Endothelial cell of umbilical vein (primary cell): Measurements from ENCODE around the gene DGKG. TPM values are rescaled to one million over a fixed set of nuclear protein-coding genes. Genes with fewer than 3 reads are reported as not detected.

ENCODE experiments used
- BruUV-seq: library from RNA; stranded (reverse); fragments of 400-500 nt; replicated peaks from 2 replicates; lab custom pipeline; 2021; lab: Mats Ljungman, UMichigan
- CTCF ChIA-PET: fragments of 300-600, 350-600 bp; sonication (Branson Sonifier 250); formaldehyde crosslinking; loops from one replicate; lab custom pipeline; 2021; ENCODE audit warnings: antibody characterized with exemption, inconsistent platforms; lab: Charles Lee
- POLR2A ChIA-PET: fragments of 300-600, 350-600 bp; sonication (Branson Sonifier 250); formaldehyde crosslinking; loops from one replicate; lab custom pipeline; 2021; ENCODE audit warnings: antibody characterized with exemption, inconsistent platforms; lab: Charles Lee
- DNase-seq: peaks from one replicate; pipeline ENCODE4 v3.0.0-alpha.2; 2011; ENCODE audit warnings: low read depth, low spot score
- FAIRE-seq: peaks from 2 replicates; lab custom pipeline; 2011; peaks lifted over from hg19 to GRCh38; lab: Jason Lieb, UNC
- H2AFZ ChIP-seq: 2 replicates; pipeline ENCODE4 v1.6.0; 2012; ENCODE audit warnings: low read depth, low read length, control low read depth, inconsistent platforms
- H3K27ac ChIP-seq: 2 replicates; pipeline ENCODE4 v1.5.1; 2011; ENCODE audit warnings: low read depth, mild to moderate bottlenecking, control low read depth, low read length, moderate library complexity; ENCODE audit not compliant: insufficient read depth
- H3K27me3 ChIP-seq, 2 experiments: 2 replicates each; pipeline versions ENCODE4 v1.6.0 to v1.6.1; 2011; ENCODE audit warnings: low read length in 2 of 2, mixed read lengths in 1 of 2; ENCODE audit not compliant: control insufficient read depth in 2 of 2, insufficient read depth in 2 of 2
- H3K36me3 ChIP-seq, 2 experiments: 2 replicates in 1 of 2; 3 replicates in 1 of 2; pipeline ENCODE4 v1.5.1; 2011; ENCODE audit warnings: low read length in 2 of 2, mild to moderate bottlenecking in 1 of 2, moderate library complexity in 1 of 2; ENCODE audit not compliant: control insufficient read depth in 2 of 2, insufficient read depth in 2 of 2; ENCODE audit errors: extremely low read depth in 1 of 2
- H3K4me1 ChIP-seq: 3 replicates; pipeline ENCODE4 v1.5.1; 2011; ENCODE audit warnings: mild to moderate bottlenecking, low read length; ENCODE audit not compliant: control insufficient read depth, insufficient read depth; ENCODE audit errors: extremely low read depth
- H3K4me2 ChIP-seq: 2 replicates; pipeline ENCODE4 v1.6.1; 2011; ENCODE audit warnings: low read length, control low read depth, mixed read lengths; ENCODE audit not compliant: insufficient read depth
- H3K4me3 ChIP-seq, 3 experiments: fragments of 200-600 bp in 1 of 3; sonication (generic), shearing (Covaris generic) in 1 of 3; replicated peaks in 1 of 3; 2 replicates each; pipeline ENCODE4 v1.5.1; 2011 to 2016; ENCODE audit warnings: control low read depth in 3 of 3, low read length in 3 of 3, mild to moderate bottlenecking in 2 of 3, inconsistent platforms in 1 of 3, low read depth in 1 of 3, moderate library complexity in 1 of 3; ENCODE audit not compliant: insufficient read depth in 1 of 3
- H3K79me2 ChIP-seq: 2 replicates; pipeline ENCODE4 v1.6.0; 2012; ENCODE audit warnings: low read length, inconsistent platforms; ENCODE audit not compliant: control insufficient read depth, insufficient read depth
- H3K9ac ChIP-seq: replicated peaks from 2 replicates; pipeline ENCODE3; 2011; ENCODE audit warnings: low read length, control low read depth; ENCODE audit not compliant: insufficient read depth; ENCODE audit errors: extremely low read depth
- H3K9me1 ChIP-seq: replicated peaks from 3 replicates; pipeline ENCODE4 v1.6.0; 2011; ENCODE audit warnings: mild to moderate bottlenecking, low read length; ENCODE audit not compliant: control insufficient read depth, insufficient read depth; ENCODE audit errors: extremely low read depth
- H3K9me3 ChIP-seq: replicated peaks from 2 replicates; pipeline ENCODE4 v1.5.1; 2012; ENCODE audit warnings: low read length, inconsistent platforms; ENCODE audit not compliant: control insufficient read depth, insufficient read depth
- H4K20me1 ChIP-seq: replicated peaks from 2 replicates; pipeline ENCODE3; 2011; ENCODE audit warnings: mild to moderate bottlenecking, low read length; ENCODE audit not compliant: control insufficient read depth, insufficient read depth; ENCODE audit errors: extremely low read depth
- EZH2 ChIP-seq: IDR thresholded peaks from 2 replicates; pipeline ENCODE4 v1.6.1; 2012; ENCODE audit warnings: borderline replicate concordance, low read depth, mild to moderate bottlenecking, moderate library complexity, low read length, inconsistent platforms; ENCODE audit not compliant: severe bottlenecking
- FOS ChIP-seq: IDR thresholded peaks from 2 replicates; pipeline ENCODE4 v1.6.1; 2011; ENCODE audit warnings: mild to moderate bottlenecking, low read length, moderate library complexity, borderline replicate concordance; ENCODE audit not compliant: insufficient read depth
- GATA2 ChIP-seq: IDR thresholded peaks from 2 replicates; pipeline ENCODE4 v1.7.0; 2011; ENCODE audit warnings: low read depth, mild to moderate bottlenecking, moderate library complexity, mixed read lengths, low read length; ENCODE audit not compliant: insufficient read length, insufficient read depth
- JUN ChIP-seq: IDR thresholded peaks from 2 replicates; pipeline ENCODE4 v1.6.1; 2011; ENCODE audit warnings: borderline replicate concordance, low read depth; ENCODE audit not compliant: insufficient read length, insufficient read depth
- MYC ChIP-seq: IDR thresholded peaks from one replicate; pipeline ENCODE4 v1.6.1; 2011; ENCODE audit warnings: mild to moderate bottlenecking, low read depth, low read length
- POLR2A ChIP-seq: IDR thresholded peaks from 2 replicates; pipeline ENCODE4 v1.6.1; 2012; ENCODE audit warnings: low read depth, mild to moderate bottlenecking, control low read depth, low read length
- POLR2AphosphoS5 ChIP-seq: IDR thresholded peaks from 2 replicates; pipeline ENCODE4 v1.6.1; 2012; ENCODE audit warnings: low read depth, mild to moderate bottlenecking, control low read depth, low read length, moderate library complexity; ENCODE audit not compliant: insufficient read depth
- dilution Hi-C: fragments of 300-500 bp; cut with MboI; formaldehyde crosslinking; loops from one replicate; pipeline ENCODE4 v1.15.0; 2019; ENCODE audit warnings: low sequenced_read_pairs; ENCODE audit not compliant: extremely low pct_ligation_motif_present
- intact Hi-C: fragments of 100-400 bp; cut with micrococcal nuclease; formaldehyde crosslinking; loops from one replicate; pipeline ENCODE4 v1.10.0; 2022
- polyA plus RNA-seq, 4 experiments: library from polyadenylated mRNA; depleted of rRNA in 3 of 4; stranded (reverse) in 3 of 4; unstranded in 1 of 4; fragments of >200 nt; gene quantifications; 2 replicates each; pipeline versions ENCODE4 v1.2.1 to v1.2.3, GENCODE V29; 2011 to 2012; ENCODE audit warnings: missing spikeins in 1 of 4
- total RNA-seq: library from RNA; stranded (reverse); gene quantifications from 2 replicates; pipeline ENCODE4 v1.2.3, GENCODE V29; 2021
- TF ChIP-seq, protein P1 (sequence below): IDR thresholded peaks from 2 replicates; pipeline ENCODE4 v1.6.1; 2011; ENCODE audit not compliant: insufficient read depth, insufficient read length
- TF ChIP-seq, protein P2 (sequence below), 2 donors: IDR thresholded peaks; 1 replicate in 1 of 2; 2 replicates in 1 of 2; pipeline ENCODE4 v1.5.1; 2011; ENCODE audit warnings: low read length in 2 of 2, mild to moderate bottlenecking in 2 of 2, moderate library complexity in 2 of 2, control low read depth in 1 of 2, inconsistent platforms in 1 of 2, low read depth in 1 of 2; ENCODE audit not compliant: insufficient read depth in 1 of 2; ENCODE audit errors: extremely low read depth in 1 of 2

DGKG gene
- total and polyA plus RNA-seq, 2 donors (not counting 3 experiments of a cell fraction or from before 2014, with no cell fraction given) = not detected

DNA sequence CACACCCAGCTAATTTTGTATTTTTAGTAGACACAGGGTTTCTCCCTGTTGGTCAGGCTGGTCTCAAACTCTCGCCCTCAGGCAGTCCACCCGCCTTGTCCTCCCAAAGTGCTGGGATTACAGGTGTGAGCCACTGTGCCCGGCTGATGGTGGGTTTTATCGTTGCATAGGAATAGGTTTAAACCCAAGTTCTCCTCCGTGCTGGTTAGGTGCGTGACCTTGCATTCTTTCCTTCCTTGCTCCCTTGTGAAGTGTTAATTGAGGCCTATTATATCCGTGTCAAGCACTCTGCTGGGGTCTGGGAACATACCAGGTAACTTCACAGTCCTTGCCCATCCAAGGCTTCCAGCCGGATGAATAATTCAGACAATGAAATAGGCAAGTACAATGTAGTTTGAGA lies 233.9 kb downstream of the DGKG start:
- H3K36me3 ChIP-seq = no peaks in the 10 kb centered on the region
- no peak overlapping the region for H3K27ac ChIP-seq
- FAIRE-seq = no peak
- no peak overlapping the region for H3K9ac ChIP-seq
- ChIA-PET CTCF (no interaction called here), POLR2A (no interaction called here)
- H3K4me2 ChIP-seq = no peak overlapping the region
- no peak for TF ChIP-seq FOS
- no peak for TF ChIP-seq EZH2
- TF ChIP-seq, protein P1, sequence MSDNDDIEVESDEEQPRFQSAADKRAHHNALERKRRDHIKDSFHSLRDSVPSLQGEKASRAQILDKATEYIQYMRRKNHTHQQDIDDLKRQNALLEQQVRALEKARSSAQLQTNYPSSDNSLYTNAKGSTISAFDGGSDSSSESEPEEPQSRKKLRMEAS = no peak
- TF ChIP-seq, protein P2, sequence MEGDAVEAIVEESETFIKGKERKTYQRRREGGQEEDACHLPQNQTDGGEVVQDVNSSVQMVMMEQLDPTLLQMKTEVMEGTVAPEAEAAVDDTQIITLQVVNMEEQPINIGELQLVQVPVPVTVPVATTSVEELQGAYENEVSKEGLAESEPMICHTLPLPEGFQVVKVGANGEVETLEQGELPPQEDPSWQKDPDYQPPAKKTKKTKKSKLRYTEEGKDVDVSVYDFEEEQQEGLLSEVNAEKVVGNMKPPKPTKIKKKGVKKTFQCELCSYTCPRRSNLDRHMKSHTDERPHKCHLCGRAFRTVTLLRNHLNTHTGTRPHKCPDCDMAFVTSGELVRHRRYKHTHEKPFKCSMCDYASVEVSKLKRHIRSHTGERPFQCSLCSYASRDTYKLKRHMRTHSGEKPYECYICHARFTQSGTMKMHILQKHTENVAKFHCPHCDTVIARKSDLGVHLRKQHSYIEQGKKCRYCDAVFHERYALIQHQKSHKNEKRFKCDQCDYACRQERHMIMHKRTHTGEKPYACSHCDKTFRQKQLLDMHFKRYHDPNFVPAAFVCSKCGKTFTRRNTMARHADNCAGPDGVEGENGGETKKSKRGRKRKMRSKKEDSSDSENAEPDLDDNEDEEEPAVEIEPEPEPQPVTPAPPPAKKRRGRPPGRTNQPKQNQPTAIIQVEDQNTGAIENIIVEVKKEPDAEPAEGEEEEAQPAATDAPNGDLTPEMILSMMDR (IDR thresholded peaks at IDR 0.05; ENCODE audit: extremely low read depth in 1 of 2, insufficient read depth in 1 of 2, low read depth in 1 of 2, low read length in 2 of 2) = no peak
- TF ChIP-seq POLR2AphosphoS5 = no peak
- TF ChIP-seq MYC = no peak
- no peak for TF ChIP-seq GATA2
- TF ChIP-seq POLR2A = no peak
- TF ChIP-seq JUN = no peak
- H3K4me3 ChIP-seq = no peak overlapping the region
- DNase-seq = no peak
- no peaks in the 10 kb centered on the region for H3K9me3 ChIP-seq
- H3K4me1 ChIP-seq = no peaks in the 10 kb centered on the region
- no peaks in the 10 kb centered on the region for H4K20me1 ChIP-seq
- H2AFZ ChIP-seq = no peak overlapping the region
- intact Hi-C loops (no loop called here), dilution Hi-C loops (no loop called here)
- no peaks in the 10 kb centered on the region for H3K79me2 ChIP-seq
- no TSS peak for BruUV-seq
- H3K27me3 ChIP-seq = no peaks in the 10 kb centered on the region
- H3K9me1 ChIP-seq = no peaks in the 10 kb centered on the region
